GM19099 (cell line): ENCODE results near the gene FOCAD.

Source experiments
- POLR2A ChIP-seq: IDR thresholded peaks from 3 replicates; pipeline ENCODE4 v1.6.1; 2011; ENCODE audit warnings: low read depth; ENCODE audit not compliant: insufficient read length; ENCODE audit errors: extremely low read depth

Gene FOCAD

GRCh38 chr9:20746967-20747366 lies 62.9 kb downstream of the FOCAD start:
- TF ChIP-seq POLR2A = no peak

GRCh38 chr9:20749496-20750198 lies 65.6 kb downstream of the FOCAD start:
- TF ChIP-seq POLR2A = no peak

- no peak for TF ChIP-seq POLR2A
These were observed 69.7 kb downstream of the FOCAD start for GRCh38 chr9:20753761-20754160.

- no peak for TF ChIP-seq POLR2A
These were observed 70.5 kb downstream of the FOCAD start for GRCh38 chr9:20754556-20754955.

- TF ChIP-seq POLR2A = no peak
These were observed 76.3 kb downstream of the FOCAD start for GRCh38 chr9:20760246-20760891.

- TF ChIP-seq POLR2A = no peak
These were observed 86.9 kb downstream of the FOCAD start for GRCh38 chr9:20770947-20771346.

- no peak for TF ChIP-seq POLR2A
These were observed 87.7 kb downstream of the FOCAD start for GRCh38 chr9:20771729-20772128.

GRCh38 chr9:20775683-20776082 lies 91.6 kb downstream of the FOCAD start:
- no peak for TF ChIP-seq POLR2A

- no peak for TF ChIP-seq POLR2A
These were observed 97.0 kb downstream of the FOCAD start for GRCh38 chr9:20781092-20781491.

- TF ChIP-seq POLR2A = no peak
These were observed 98.2 kb downstream of the FOCAD start for GRCh38 chr9:20782289-20782688.

- TF ChIP-seq POLR2A = no peak
These were observed 99.3 kb downstream of the FOCAD start for GRCh38 chr9:20783057-20784038.

GRCh38 chr9:20784196-20784595 lies 100.1 kb downstream of the FOCAD start:
- no peak for TF ChIP-seq POLR2A

- no peak for TF ChIP-seq POLR2A
These were observed 102.7 kb downstream of the FOCAD start for GRCh38 chr9:20786807-20787206.

- TF ChIP-seq POLR2A = no peak
These were observed 104.7 kb downstream of the FOCAD start for GRCh38 chr9:20788526-20789451.
